Right lobe of liver (tissue), 4 donors: ENCODE results near the gene BABAM1.

Experiments used
- CTCF ChIP-seq, 4 donors: fragments of 200-600 bp in 3 of 4; fragments of 450-650 bp in 1 of 4; IDR thresholded peaks; one replicate each; pipeline versions ENCODE4 v1.5.1 to v1.8.0; 2016 to 2022; ENCODE audit warnings: antibody characterized with exemption in 4 of 4, mild to moderate bottlenecking in 2 of 4
- POLR2A ChIP-seq: fragments of 450-650 bp; IDR thresholded peaks from one replicate; pipeline ENCODE4 v1.6.1; 2017; ENCODE audit warnings: antibody characterized with exemption, mild to moderate bottlenecking
- donor health status: DM: no; HTN: no; CAD: no.
- donor health status: DM: no; HTN: no; CAD: no.
- donor health status: DM: no; HTN: yes; CAD: no.

DNA sequence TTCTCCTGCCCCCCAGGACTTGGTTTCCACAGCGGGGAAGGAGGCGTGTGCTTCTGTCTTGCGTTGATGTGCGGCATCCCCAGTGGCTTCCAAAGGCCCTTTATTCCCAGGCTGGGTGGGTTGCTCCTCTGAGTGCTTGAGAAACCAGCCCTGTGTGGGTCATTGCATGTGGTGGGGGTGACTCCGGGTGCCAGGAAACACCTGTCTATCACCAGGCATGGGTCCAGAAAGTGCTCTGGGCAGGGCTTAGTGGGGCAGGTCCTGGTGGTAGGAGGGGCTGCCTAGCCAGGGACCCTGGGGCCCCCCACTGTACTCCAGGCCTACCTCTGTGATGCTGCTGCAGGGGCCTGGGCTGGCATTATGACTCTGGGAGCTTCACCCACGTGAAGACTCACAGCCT is 51.7 kb downstream of the BABAM1 start:
- TF ChIP-seq CTCF (IDR thresholded peaks at IDR 0.05) (no peak), POLR2A (no peak)
